Left colon (tissue), 2 donors: Measurements from ENCODE around the gene ERLIN1. TPM values are rescaled to one million over a fixed set of nuclear protein-coding genes. Genes with fewer than 3 reads are reported as not detected.
A peak's percentile ranks its signal among the peaks of the same experiment; 100 is the strongest.

Experiments
- ATAC-seq: fragments of 200-7000 bp; cut with Tn5 transposase; one replicate; pipeline ENCODE4 v1.9.1; 2020; ENCODE audit warnings: mild to moderate bottlenecking, moderate library complexity
- DNase-seq, 2 donors: peaks; one replicate each; pipeline ENCODE4 v3.0.0-alpha.2; 2020
- intact Hi-C, 2 donors: fragments of 100-400 bp; cut with DNase I in 1 of 2; cut with micrococcal nuclease in 1 of 2; formaldehyde crosslinking; loops; one replicate each; pipeline versions ENCODE4 v1.11.2 to v1.14.0; 2022; cut with DNase I, micrococcal nuclease
- long read RNA-seq: library from polyadenylated mRNA; unstranded; transcript quantifications from one replicate; pipeline ENCODE4 v2.0.0, GENCODE V29; 2021
- total RNA-seq, 2 donors: library from RNA; stranded (reverse); fragmentation: NEBNext Ultra II Directional; extraction: Animal tissue kit (Norgen Biotek cat#: 25700); gene quantifications; one replicate each; pipeline ENCODE4 v1.2.1, GENCODE V29; 2021
- donor health status: DM: no; HTN: no; CAD: no.
- donor health status: DM: yes; HTN: yes; CAD: no.

ERLIN1 gene
- total RNA-seq: 10 to 100 TPM; 44.3 to 55.9 TPM
- long read RNA-seq, full-length matches to known transcripts: 103 of 159 reads
- long read RNA-seq, partial matches to known transcripts: 9 of 159 reads
- long read RNA-seq, other reads (novel, unspliced or antisense): 47 of 159 reads

DNA sequence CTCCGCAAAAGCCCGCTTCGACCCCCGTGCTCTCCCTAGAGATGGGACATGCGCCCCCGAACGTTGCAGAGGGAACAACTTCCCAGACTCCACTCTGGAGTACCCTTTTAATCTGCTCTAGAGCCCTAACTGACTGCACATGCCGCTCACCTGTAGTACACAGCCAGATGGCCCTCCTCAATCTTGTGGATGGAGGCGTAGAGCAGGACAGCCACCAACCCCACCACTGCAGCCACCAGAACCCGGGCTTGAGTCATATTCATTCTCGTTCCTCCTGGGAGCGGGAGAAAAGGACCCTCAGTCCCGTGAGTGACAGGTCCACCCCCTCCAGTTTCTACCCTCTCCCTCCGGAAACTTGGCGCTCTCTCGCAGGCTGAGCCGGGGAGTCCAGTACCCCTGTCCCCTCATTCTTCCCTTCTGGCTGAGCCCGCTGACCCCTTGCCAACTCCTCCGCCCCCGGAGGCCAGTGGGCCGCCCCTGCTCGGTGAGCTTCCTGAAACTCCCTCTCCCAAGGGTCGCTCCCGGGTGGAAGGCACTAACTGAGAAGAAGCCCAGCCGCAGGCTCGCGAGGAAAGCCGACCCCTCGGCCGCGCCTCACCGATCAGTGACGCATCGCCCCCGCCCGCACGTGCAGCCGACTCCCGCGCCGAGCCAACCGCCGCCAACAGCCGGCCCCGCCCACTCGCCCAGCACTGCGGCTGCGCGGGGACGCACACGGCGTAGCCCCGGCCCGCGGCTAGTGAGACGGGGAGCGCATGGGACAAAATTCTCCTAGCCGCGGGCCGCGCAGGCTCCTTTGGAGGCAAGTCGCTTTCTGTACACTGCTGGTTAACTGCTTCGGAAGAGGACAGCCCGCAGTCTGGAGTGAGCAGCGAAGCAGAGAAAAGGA, at the start of gene ERLIN1:
ERLIN1 (minus strand) TSS at position 666 of the 889 bp plus-strand sequence; CDS start at position 263, 403 bp downstream.
- DNase-seq (peak; percentile 92 to 96), ATAC-seq (peak; percentile 83)
- intact Hi-C loops: no loop called here

GRCh38 chr10:100232101-100232500, 46.3 kb upstream of the ERLIN1 start:
- intact Hi-C loops: no loop called here
- DNase-seq (no peak), ATAC-seq (no peak)

DNA sequence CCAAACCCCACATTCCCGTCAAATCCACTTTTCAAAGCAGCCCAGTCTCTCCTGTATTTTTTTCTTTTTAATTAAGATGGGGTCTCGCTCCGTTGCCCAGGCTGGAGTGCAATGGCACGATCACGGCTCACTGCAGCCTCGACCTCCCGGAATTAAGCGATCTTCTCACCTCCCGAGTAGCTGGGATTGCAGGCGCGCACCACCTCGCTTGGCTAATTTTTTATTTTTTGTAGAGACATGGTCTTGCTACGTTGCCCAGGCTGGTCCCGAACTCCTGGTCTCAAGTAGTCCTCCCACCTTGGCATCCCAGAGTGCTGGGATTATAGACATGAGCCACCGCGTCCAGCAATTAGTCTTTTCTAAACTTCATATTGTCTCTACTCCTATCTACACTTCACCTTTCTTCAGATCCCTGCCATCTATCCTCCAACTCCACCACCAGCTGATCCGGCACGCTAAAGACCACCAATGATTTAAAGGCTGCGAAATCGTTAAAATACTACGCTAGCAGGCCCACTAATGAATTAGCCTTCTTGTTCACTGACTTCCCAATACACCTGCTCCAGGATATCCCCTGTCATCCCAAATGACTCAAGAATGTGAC, 44.1 kb upstream of the ERLIN1 start:
- ATAC-seq (no peak), DNase-seq (peak in 1 of 2 donors; percentile 17)
- intact Hi-C loops: no loop called here

GRCh38 chr10:100223879-100224278, 38.0 kb upstream of the ERLIN1 start:
- intact Hi-C loops: no loop called here
- DNase-seq (no peak), ATAC-seq (no peak)

- DNase-seq (no peak), ATAC-seq (no peak)
- intact Hi-C loops: no loop called here
Measured at GRCh38 chr10:100222529-100222928, 36.7 kb upstream of the ERLIN1 start.

DNA sequence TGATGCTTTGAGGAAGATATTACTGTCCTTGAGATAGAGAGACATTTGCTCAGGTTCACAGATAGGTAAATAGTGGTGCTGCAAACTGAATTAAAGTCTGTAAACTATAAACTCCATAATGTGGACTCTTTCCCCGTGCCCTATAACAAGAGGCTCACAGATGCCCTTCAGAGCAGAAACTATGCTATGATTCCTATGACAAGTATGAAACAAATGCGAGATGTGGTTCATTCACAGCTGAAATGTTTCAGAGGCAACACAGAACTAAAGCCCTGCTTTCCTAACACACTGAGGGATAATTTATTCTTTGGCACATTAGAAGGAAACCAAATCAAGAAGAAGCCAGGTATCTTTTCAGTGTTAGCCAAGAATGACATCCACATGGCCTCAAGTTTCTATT, 30.2 kb upstream of the ERLIN1 start:
- intact Hi-C loops: no loop called here
- DNase-seq (no peak), ATAC-seq (no peak)

GRCh38 chr10:100209303-100209702, 23.5 kb upstream of the ERLIN1 start:
- no peak for ATAC-seq
- intact Hi-C loops: no loop called here
- no peak for DNase-seq

- intact Hi-C loops: no loop called here
- ATAC-seq (no peak), DNase-seq (no peak)
Measured at GRCh38 chr10:100208276-100208675, 22.4 kb upstream of the ERLIN1 start.

GRCh38 chr10:100204370-100204769, 18.5 kb upstream of the ERLIN1 start:
- DNase-seq (no peak), ATAC-seq (no peak)
- intact Hi-C loops: no loop called here

DNA sequence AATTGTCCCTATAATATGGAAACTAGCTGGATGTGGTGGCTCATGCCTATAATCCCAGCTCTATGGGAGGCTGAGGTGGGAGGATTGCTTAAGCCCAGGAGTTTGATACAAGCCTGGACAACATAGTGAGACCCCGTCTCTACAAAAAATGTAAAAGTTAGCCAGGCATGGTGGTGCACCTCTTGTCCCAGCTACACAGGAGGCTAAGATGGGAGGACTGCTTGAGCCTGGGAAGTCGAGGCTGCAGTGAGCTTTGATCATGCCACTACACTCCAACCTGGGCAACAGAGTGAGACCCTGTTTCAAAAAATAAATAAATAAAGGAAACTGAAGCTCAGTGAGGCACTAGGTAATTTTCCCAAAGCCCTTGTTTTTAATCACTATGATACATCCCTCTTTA, 15.7 kb upstream of the ERLIN1 start:
- ATAC-seq (no peak), DNase-seq (no peak)
- intact Hi-C loops: no loop called here

DNA sequence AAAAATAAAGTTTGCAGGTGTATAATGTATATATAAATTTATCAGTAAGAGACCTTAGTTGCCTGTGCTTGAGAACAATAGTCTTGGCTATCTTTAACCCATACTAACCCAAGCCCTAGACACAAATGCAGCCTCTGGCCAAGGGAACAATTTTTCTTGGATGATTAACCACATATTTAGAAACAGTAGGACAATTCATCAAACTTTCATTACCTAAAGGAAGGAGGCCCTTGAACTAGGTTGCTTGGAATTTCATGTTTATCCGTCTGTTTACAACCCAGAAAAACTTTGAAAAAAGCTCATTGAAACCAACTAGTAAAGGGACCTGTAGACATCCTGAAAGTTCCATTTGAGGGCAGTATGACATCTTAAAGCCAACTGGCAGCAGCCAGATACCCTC, 8.9 kb upstream of the ERLIN1 start:
- intact Hi-C loops: no loop called here
- DNase-seq (no peak), ATAC-seq (no peak)

GRCh38 chr10:100192350-100192749, 6.5 kb upstream of the ERLIN1 start:
- DNase-seq (no peak), ATAC-seq (no peak)
- intact Hi-C loops: no loop called here

DNA sequence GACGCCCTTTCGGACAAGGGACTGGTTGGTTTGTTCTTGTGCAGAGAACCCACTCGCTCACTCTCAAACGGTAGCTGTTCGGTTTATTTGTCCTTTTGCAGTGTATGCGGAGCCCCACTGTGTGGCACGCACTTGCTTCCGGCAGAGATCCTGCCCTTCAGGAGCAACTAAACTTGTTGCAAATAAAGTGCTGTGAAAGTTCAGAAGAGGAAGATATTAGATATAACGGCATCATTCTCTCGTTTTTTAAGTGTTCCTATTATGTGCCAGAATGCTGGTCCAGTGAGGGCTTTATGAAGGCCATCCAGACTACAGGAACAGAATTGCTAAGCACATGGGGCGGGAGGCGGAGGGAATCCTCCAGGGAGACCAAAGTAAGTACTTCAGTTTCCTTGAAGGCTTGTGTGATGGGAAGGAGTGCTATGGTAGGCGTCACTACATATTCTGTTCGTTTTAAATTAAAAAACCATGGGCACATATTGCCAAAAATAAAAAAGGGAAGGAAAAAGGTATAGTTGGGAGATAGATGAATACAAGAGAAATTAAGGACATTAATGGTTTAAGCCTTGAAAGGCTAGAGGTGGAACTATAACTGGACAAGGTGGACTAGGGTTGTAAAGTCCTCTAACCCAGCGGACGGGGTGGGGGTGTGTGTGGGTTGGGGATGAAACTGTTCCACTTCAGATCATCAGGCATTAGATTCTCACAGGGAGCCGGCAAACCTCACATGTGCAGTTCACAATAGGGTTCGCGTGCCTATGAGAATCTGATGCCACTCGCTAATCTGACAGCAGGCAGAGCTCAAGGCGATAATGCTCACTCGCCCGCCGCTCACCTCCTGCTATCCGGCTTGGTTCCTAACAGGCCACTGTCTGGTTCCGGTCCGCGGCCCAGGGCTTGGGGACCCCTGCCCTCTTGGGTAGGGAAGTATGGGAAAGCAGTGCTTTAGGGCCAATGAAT, 704 bp upstream of the ERLIN1 start:
- intact Hi-C loops: no loop called here
- peak; percentile 30 to 59 for DNase-seq
- peak; percentile 44 for ATAC-seq

- DNase-seq (no peak), ATAC-seq (peak; percentile 19)
- intact Hi-C loops: no loop called here
Measured at GRCh38 chr10:100184840-100185239, 989 bp downstream of the ERLIN1 start.

DNA sequence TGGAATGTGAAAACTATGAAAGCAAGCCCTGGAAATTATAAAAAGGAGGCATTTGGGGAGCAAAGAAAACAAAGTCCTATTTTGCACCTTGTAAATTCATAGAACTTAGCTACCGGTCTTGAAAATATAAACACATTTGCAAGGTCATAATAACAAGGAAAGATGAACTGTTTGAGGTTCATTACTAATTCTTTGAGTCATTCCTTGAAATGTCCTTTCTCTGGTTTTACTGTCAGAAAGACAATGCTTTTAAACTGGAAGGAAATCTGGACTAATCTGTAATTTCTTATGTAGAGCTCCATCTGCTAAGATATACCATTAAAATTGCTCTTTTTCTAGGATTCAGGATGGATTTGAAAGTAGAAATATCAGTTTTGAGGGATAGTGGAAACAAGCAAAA, 1.4 kb downstream of the ERLIN1 start:
- intact Hi-C loops: no loop called here
- DNase-seq: no peak

DNA sequence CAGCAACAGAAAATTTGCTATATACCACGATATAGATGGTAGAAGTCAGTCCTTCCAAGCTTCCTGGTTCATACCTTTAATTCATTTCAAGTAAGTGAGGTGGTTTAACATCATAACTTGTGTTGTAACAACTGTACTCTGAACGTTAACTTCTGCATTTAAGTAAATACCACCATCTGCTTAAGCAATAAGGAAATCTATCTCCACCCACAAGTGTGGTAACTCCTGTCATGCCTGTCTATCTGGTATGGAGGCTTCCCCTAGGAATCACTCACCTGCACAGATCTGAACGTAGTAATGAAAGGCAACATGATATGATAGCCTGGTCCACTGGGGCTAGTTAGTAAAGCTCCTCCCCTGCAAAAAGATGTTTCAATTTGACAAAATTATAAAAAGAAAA, 2.3 kb downstream of the ERLIN1 start:
- ATAC-seq (peak; percentile 73), DNase-seq (peak in 1 of 2 donors; percentile 46)
- intact Hi-C loops: no loop called here

More for the DNA sequence above, 1.4 kb downstream of the ERLIN1 start:
- ATAC-seq: no peak

GRCh38 chr10:100182908-100183307, 2.9 kb downstream of the ERLIN1 start:
- no peak for DNase-seq
- ATAC-seq: no peak
- intact Hi-C loops: no loop called here

GRCh38 chr10:100182281-100182680, 3.5 kb downstream of the ERLIN1 start:
- ATAC-seq: no peak
- intact Hi-C loops: no loop called here
- no peak for DNase-seq

GRCh38 chr10:100175875-100176274, 10.0 kb downstream of the ERLIN1 start:
- DNase-seq: no peak
- intact Hi-C loops: no loop called here
- peak; percentile 84 for ATAC-seq
